ENCODE data around the gene NFIB.

GRCh38 chr9:14146201-14146874 lies 167.6 kb downstream of the NFIB start:
- no peak for TF ChIP-seq EZH2phosphoT487 (IDR thresholded peaks at IDR 0.05; ENCODE audit: borderline replicate concordance, low read depth)
- no peak for TF ChIP-seq YY1 (IDR thresholded peaks at IDR 0.05; ENCODE audit: low read depth)

Measured in SK-N-SH (cell line).